Measurements from ENCODE around the gene SMAD6. TPM values are rescaled to one million over a fixed set of nuclear protein-coding genes. Genes with fewer than 3 reads are reported as not detected.
A peak's percentile ranks its signal among the peaks of the same experiment; 100 is the strongest.

SMAD6 gene
- total RNA-seq, 1 experiment from 2014 or later, result 6.6 TPM

- Histone ChIP-seq H3K9ac (ENCODE audit: low read length) (no peak overlapping the region), H4K20me1 (ENCODE audit: insufficient read depth) (no peaks in the 10 kb centered on the region), H2AFZ (ENCODE audit: low read depth, low read length, poor library complexity, severe bottlenecking) (no peak overlapping the region), H3K27ac (ENCODE audit: low read depth, low read length) (no peak overlapping the region), H3K36me3 (ENCODE audit: control insufficient read depth in 1 of 2, insufficient read depth in 2 of 2, low read length in 2 of 2) (no peaks in the 10 kb centered on the region), H3K4me3 (replicated peaks in 1 of 2; ENCODE audit: low read depth in 1 of 2, low read length in 2 of 2) (no peak overlapping the region), H3K9me2 (ENCODE audit: insufficient read depth) (no peaks in the 10 kb centered on the region), H3K4me2 (ENCODE audit: low read length) (peak overlapping the region; percentile 72; the same call in 1 of the 2 replicates), H3K9me3 (ENCODE audit: control insufficient read depth in 1 of 2, insufficient read depth in 1 of 2, low read depth in 1 of 2, low read length in 2 of 2) (no peaks in the 10 kb centered on the region), H3K27me3 (ENCODE audit: insufficient read depth, low read length) (no peaks in the 10 kb centered on the region), H3K4me1 (ENCODE audit: control insufficient read depth in 1 of 2, insufficient read depth in 2 of 2, low read length in 2 of 2) (peaks cover 70 to 74% of the 10 kb centered on the region in 2 experiments), H3K79me2 (ENCODE audit: insufficient read depth, low read length) (no peaks in the 10 kb centered on the region)
- DNase-seq (ENCODE audit: low read depth, low spot score) (no peak), ATAC-seq (no peak)
- ChIA-PET RAD21 (ENCODE audit: low non-redundant PET in 1 of 2, low total read pairs in 2 of 2, uncharacterized antibody in 2 of 2, unreplicated experiment in 2 of 2) (no interaction called here), CTCF (interaction anchor here (0.6 kb wide), 1 partner anchor 101 kb away, joined by 3 read pairs; no protein-coding TSS in a partner anchor), POLR2A (interaction anchor here (1.2 kb wide), 1 partner anchor 9 kb away, joined by 4 read pairs; no protein-coding TSS in a partner anchor)
- BruUV-seq (replicated peaks), result no TSS peak
- TF ChIP-seq ZNF274 (IDR thresholded peaks at IDR 0.05; ENCODE audit: low read depth, low read length) (no peak), EZH2phosphoT487 (IDR thresholded peaks at IDR 0.05; ENCODE audit: borderline replicate concordance) (no peak), ATF3 (IDR thresholded peaks at IDR 0.05) (no peak), POLR2A (IDR thresholded peaks at IDR 0.05; ENCODE audit: borderline replicate concordance, extremely low read depth, insufficient read depth, insufficient read length) (no peak), YY1 (IDR thresholded peaks at IDR 0.05; ENCODE audit: extremely low read depth, insufficient replicate concordance, low read depth, low read length) (no peak), ELF1 (IDR thresholded peaks at IDR 0.05; ENCODE audit: borderline replicate concordance, low read depth) (no peak), TCF7L2 (IDR thresholded peaks at IDR 0.05; ENCODE audit: borderline replicate concordance, extremely low read depth, insufficient read depth, insufficient read length) (no peak)
- TF ChIP-seq, protein P1, sequence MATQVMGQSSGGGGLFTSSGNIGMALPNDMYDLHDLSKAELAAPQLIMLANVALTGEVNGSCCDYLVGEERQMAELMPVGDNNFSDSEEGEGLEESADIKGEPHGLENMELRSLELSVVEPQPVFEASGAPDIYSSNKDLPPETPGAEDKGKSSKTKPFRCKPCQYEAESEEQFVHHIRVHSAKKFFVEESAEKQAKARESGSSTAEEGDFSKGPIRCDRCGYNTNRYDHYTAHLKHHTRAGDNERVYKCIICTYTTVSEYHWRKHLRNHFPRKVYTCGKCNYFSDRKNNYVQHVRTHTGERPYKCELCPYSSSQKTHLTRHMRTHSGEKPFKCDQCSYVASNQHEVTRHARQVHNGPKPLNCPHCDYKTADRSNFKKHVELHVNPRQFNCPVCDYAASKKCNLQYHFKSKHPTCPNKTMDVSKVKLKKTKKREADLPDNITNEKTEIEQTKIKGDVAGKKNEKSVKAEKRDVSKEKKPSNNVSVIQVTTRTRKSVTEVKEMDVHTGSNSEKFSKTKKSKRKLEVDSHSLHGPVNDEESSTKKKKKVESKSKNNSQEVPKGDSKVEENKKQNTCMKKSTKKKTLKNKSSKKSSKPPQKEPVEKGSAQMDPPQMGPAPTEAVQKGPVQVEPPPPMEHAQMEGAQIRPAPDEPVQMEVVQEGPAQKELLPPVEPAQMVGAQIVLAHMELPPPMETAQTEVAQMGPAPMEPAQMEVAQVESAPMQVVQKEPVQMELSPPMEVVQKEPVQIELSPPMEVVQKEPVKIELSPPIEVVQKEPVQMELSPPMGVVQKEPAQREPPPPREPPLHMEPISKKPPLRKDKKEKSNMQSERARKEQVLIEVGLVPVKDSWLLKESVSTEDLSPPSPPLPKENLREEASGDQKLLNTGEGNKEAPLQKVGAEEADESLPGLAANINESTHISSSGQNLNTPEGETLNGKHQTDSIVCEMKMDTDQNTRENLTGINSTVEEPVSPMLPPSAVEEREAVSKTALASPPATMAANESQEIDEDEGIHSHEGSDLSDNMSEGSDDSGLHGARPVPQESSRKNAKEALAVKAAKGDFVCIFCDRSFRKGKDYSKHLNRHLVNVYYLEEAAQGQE (IDR thresholded peaks at IDR 0.05; ENCODE audit: low read depth), result no peak
- intact Hi-C loops (cut with micrococcal nuclease), result no loop called here
Observed at GRCh38 chr15:66719471-66719870, 17.4 kb downstream of the SMAD6 start.

All from HCT116 (cell line).